ENCODE results near the gene JSRP1.

DNA sequence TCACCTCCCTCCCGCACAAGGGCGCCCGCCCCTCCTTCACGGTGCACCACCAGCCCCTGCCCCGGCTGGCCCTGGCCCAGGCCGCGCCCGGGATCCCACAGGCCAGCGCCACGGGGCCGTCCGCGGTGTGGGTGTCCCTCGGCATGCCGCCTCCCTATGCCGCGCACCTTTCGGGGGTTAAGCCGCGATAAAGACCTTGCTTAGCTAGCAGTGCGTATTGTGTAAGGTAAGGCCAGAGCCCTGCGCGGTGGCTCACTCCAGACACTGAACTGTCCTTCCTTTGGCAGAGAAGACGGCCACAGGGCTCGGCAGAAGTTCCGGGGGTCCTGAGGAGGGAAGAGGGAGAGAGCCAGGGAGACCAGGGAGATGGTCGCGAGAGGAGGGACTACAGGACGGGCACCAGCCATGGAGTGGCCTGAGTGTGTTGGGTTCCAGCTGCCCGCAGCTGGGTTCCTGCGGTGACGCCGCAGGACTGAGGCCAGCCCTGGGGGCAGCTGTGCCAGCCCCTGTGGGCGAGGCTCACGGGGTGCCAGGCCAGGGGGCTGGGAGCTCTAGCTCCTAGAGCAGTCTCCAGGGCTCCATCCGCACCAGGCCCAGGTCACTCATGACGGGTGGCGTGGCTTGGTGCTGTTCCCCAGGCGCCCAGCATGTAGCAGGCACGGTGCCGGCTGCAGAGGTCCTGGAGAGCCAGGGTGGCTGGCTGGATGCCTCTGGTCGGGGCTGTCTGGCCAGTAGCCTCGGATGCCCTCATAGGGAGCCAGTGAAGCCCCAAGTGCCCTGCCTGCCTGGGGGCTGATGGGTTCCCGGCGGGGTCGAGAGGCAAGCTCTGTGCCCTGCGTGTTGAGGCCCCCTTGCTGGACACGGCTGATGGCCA, 27.8 kb downstream of the JSRP1 start:
- TF ChIP-seq CTCF (IDR thresholded peaks at IDR 0.05; ENCODE audit: low read depth, low read length, poor library complexity, severe bottlenecking), result no peak
- TF ChIP-seq EZH2phosphoT487 (IDR thresholded peaks at IDR 0.05; ENCODE audit: borderline replicate concordance, low read length), result no peak
